ENCODE results near the gene ATP13A2.

- TF ChIP-seq CTCF (IDR thresholded peaks at IDR 0.05 in 8 of 11, conservative IDR thresholded peaks at IDR 0.05 in 3 of 11) (no peak), POLR2AphosphoS5 (IDR thresholded peaks at IDR 0.05) (peak in 1 of 3 donors; percentile 15)
Measured at GRCh38 chr1:16988210-16988609, 23.5 kb downstream of the ATP13A2 start.

All from spleen (tissue), 7 donors.